ENCODE measurements around the gene KRTAP9-9. TPM values are rescaled to one million over a fixed set of nuclear protein-coding genes. Genes with fewer than 3 reads are reported as not detected.
"Not testable (repeated sequence)": the region's sequence is repeated elsewhere in the genome, so short reads cannot be mapped to it uniquely, and the experiment has no call there.

Gene KRTAP9-9
- total and polyA plus RNA-seq, 5 experiments from 2014 or later: not detected

- Mint-ChIP-seq H3K9me3 (peaks cover 0 to 19% (median 4%) of the 10 kb centered on the region in 9 donors), H3K27ac (peak within 1 kb of the TSS in 1 of 10 donors; percentile 33)
- H3K4me3 Mint-ChIP-seq, H3K36me3 Mint-ChIP-seq, H3K27me3 Mint-ChIP-seq, DNase-seq, POLR2A ChIA-PET, ATAC-seq, H3K4me1 Mint-ChIP-seq: not testable (repeated sequence)
Observed at GRCh38 chr17:41237949-41238437, 17.2 kb upstream of the KRTAP9-9 start, which contains the start of gene KRTAP9-8. KRTAP9-8 (plus strand) TSS chr17:41237999; CDS start chr17:41238052, 53 bp downstream.

- H3K4me3 Mint-ChIP-seq, H3K27me3 Mint-ChIP-seq, H3K9me3 Mint-ChIP-seq, DNase-seq, ATAC-seq, POLR2A ChIA-PET, H3K36me3 Mint-ChIP-seq: not testable (repeated sequence)
- H3K4me1 Mint-ChIP-seq: peaks cover 2 to 14% (median 11%) of the 10 kb centered on the region in 4 donors
- H3K27ac Mint-ChIP-seq: peak overlapping the region in 1 of 10 donors; percentile 64
Observed at GRCh38 chr17:41246995-41247787, 8.0 kb upstream of the KRTAP9-9 start.

- H3K36me3 Mint-ChIP-seq, H3K9me3 Mint-ChIP-seq, H3K27me3 Mint-ChIP-seq, POLR2A ChIA-PET, DNase-seq, H3K4me3 Mint-ChIP-seq, ATAC-seq: not testable (repeated sequence)
- Mint-ChIP-seq H3K27ac (peak within 1 kb of the TSS in 2 of 10 donors; percentile 13 to 37), H3K4me1 (peaks cover 5 to 25% (median 13%) of the 10 kb centered on the region in 4 donors)
Observed at GRCh38 chr17:41249637-41250240, 5.4 kb upstream of the KRTAP9-9 start, which contains the start of gene KRTAP9-4. KRTAP9-4 (plus strand) TSS chr17:41249687; CDS start chr17:41249721, 34 bp downstream.

- DNase-seq (no peak), ATAC-seq (no peak)
- POLR2A ChIA-PET: no interaction called here
- H3K4me3 Mint-ChIP-seq: no peak overlapping the region
- H3K9me3 Mint-ChIP-seq: no peaks in the 10 kb centered on the region
- peak overlapping the region in 1 of 10 donors; percentile 43 for H3K27ac Mint-ChIP-seq
- H3K36me3 Mint-ChIP-seq: no peaks in the 10 kb centered on the region
- H3K4me1 Mint-ChIP-seq: peaks cover 5 to 25% (median 13%) of the 10 kb centered on the region in 4 donors
- H3K27me3 Mint-ChIP-seq: peaks cover 0 to 7% (median 0%) of the 10 kb centered on the region in 5 donors
Observed at GRCh38 chr17:41251261-41251660, 3.9 kb upstream of the KRTAP9-9 start.

- H3K27ac Mint-ChIP-seq: no peak overlapping the region
- ATAC-seq (no peak), DNase-seq (no peak)
- H3K4me3 Mint-ChIP-seq: no peak overlapping the region
- peaks cover 5 to 20% (median 7%) of the 10 kb centered on the region in 4 donors for H3K4me1 Mint-ChIP-seq
- H3K36me3 Mint-ChIP-seq: no peaks in the 10 kb centered on the region
- POLR2A ChIA-PET: no interaction called here
- no peaks in the 10 kb centered on the region for H3K9me3 Mint-ChIP-seq
- peaks cover 0 to 25% (median 2%) of the 10 kb centered on the region in 5 donors for H3K27me3 Mint-ChIP-seq
Observed at GRCh38 chr17:41254861-41255260, 323 bp upstream of the KRTAP9-9 start.

GRCh38 chr17:41256291-41256685 lies 1.1 kb downstream of the KRTAP9-9 start:
- no peak overlapping the region for H3K27ac Mint-ChIP-seq
- POLR2A ChIA-PET: no interaction called here
- no peaks in the 10 kb centered on the region for H3K36me3 Mint-ChIP-seq
- H3K9me3 Mint-ChIP-seq: no peaks in the 10 kb centered on the region
- H3K4me1 Mint-ChIP-seq: peaks cover 2 to 27% (median 13%) of the 10 kb centered on the region in 4 donors
- ATAC-seq (no peak), DNase-seq (no peak)
- peaks cover 0 to 28% (median 2%) of the 10 kb centered on the region in 5 donors for H3K27me3 Mint-ChIP-seq
- no peak overlapping the region for H3K4me3 Mint-ChIP-seq

- no peak for ATAC-seq
- H3K4me3 Mint-ChIP-seq: no peak overlapping the region
- peaks cover 0 to 30% (median 2%) of the 10 kb centered on the region in 5 donors for H3K27me3 Mint-ChIP-seq
- H3K9me3 Mint-ChIP-seq: no peaks in the 10 kb centered on the region
- H3K36me3 Mint-ChIP-seq: no peaks in the 10 kb centered on the region
- H3K4me1 Mint-ChIP-seq: peaks cover 8 to 33% (median 17%) of the 10 kb centered on the region in 4 donors
- DNase-seq: no peak
- POLR2A ChIA-PET: no interaction called here
- no peak overlapping the region for H3K27ac Mint-ChIP-seq
Observed at GRCh38 chr17:41258406-41258805, 3.2 kb downstream of the KRTAP9-9 start.

- POLR2A ChIA-PET: no interaction called here
- Mint-ChIP-seq H3K27ac (no peak overlapping the region), H3K9me3 (no peaks in the 10 kb centered on the region), H3K36me3 (no peaks in the 10 kb centered on the region), H3K4me3 (no peak overlapping the region), H3K27me3 (peaks cover 0 to 23% (median 0%) of the 10 kb centered on the region in 5 donors), H3K4me1 (peaks cover 11 to 36% (median 20%) of the 10 kb centered on the region in 4 donors)
- no peak for DNase-seq
- no peak for ATAC-seq
Observed at GRCh38 chr17:41263212-41263611, 8.0 kb downstream of the KRTAP9-9 start.

GRCh38 chr17:41264599-41264998 lies 9.4 kb downstream of the KRTAP9-9 start:
- POLR2A ChIA-PET: no interaction called here
- DNase-seq (no peak), ATAC-seq (no peak)
- peaks cover 12 to 36% (median 20%) of the 10 kb centered on the region in 4 donors for H3K4me1 Mint-ChIP-seq
- H3K4me3 Mint-ChIP-seq: no peak overlapping the region
- no peaks in the 10 kb centered on the region for H3K9me3 Mint-ChIP-seq
- peak overlapping the region in 1 of 10 donors; percentile 37 for H3K27ac Mint-ChIP-seq
- H3K27me3 Mint-ChIP-seq: peaks cover 0 to 17% (median 0%) of the 10 kb centered on the region in 5 donors
- H3K36me3 Mint-ChIP-seq: no peaks in the 10 kb centered on the region

- Mint-ChIP-seq H3K27ac (peak within 1 kb of the TSS in 3 of 10 donors; percentile 6 to 37 (median 9)), H3K4me1 (peaks cover 12 to 33% (median 19%) of the 10 kb centered on the region in 4 donors), H3K9me3 (no peaks in the 10 kb centered on the region), H3K36me3 (no peaks in the 10 kb centered on the region), H3K27me3 (peaks cover 0 to 15% (median 0%) of the 10 kb centered on the region in 5 donors), H3K4me3 (no peak within 1 kb of the TSS)
- POLR2A ChIA-PET: no interaction called here
- ATAC-seq: no peak
- DNase-seq: no peak
Observed at GRCh38 chr17:41265078-41265477, 9.9 kb downstream of the KRTAP9-9 start, which contains the start of gene KRTAP9-6. KRTAP9-6 (plus strand) TSS chr17:41265378; CDS start chr17:41265378, 0 bp downstream.

- peaks cover 4 to 15% (median 11%) of the 10 kb centered on the region in 4 donors for H3K4me1 Mint-ChIP-seq
- no peak for DNase-seq
- no peak for ATAC-seq
- POLR2A ChIA-PET: no interaction called here
- H3K36me3 Mint-ChIP-seq: no peaks in the 10 kb centered on the region
- no peak overlapping the region for H3K27ac Mint-ChIP-seq
- peaks cover 0 to 8% (median 0%) of the 10 kb centered on the region in 5 donors for H3K27me3 Mint-ChIP-seq
- no peak overlapping the region for H3K4me3 Mint-ChIP-seq
- no peaks in the 10 kb centered on the region for H3K9me3 Mint-ChIP-seq
Observed at GRCh38 chr17:41267711-41268110, 12.5 kb downstream of the KRTAP9-9 start.

GRCh38 chr17:41271323-41271722 lies 16.1 kb downstream of the KRTAP9-9 start:
- H3K27me3 Mint-ChIP-seq, H3K36me3 Mint-ChIP-seq, H3K27ac Mint-ChIP-seq, DNase-seq, H3K4me3 Mint-ChIP-seq, H3K9me3 Mint-ChIP-seq, ATAC-seq, POLR2A ChIA-PET: not testable (repeated sequence)
- peaks cover 0 to 10% (median 5%) of the 10 kb centered on the region in 4 donors for H3K4me1 Mint-ChIP-seq

GRCh38 chr17:41271858-41272257 lies 16.7 kb downstream of the KRTAP9-9 start:
- Mint-ChIP-seq H3K4me3 (no peak overlapping the region), H3K27me3 (peaks cover 0 to 11% (median 5%) of the 10 kb centered on the region in 5 donors), H3K36me3 (no peaks in the 10 kb centered on the region), H3K9me3 (no peaks in the 10 kb centered on the region), H3K4me1 (peaks cover 0 to 10% (median 7%) of the 10 kb centered on the region in 4 donors), H3K27ac (peak overlapping the region in 3 of 10 donors; percentile 35 to 83 (median 40))
- DNase-seq (no peak), ATAC-seq (no peak)
- POLR2A ChIA-PET: no interaction called here
